Limb (tissue), 2 donors: Measurements from ENCODE around the gene SLC24A3.
"Not testable (repeated sequence)": the region's sequence is repeated elsewhere in the genome, so short reads cannot be mapped to it uniquely, and the experiment has no call there.

Experiments used
- DNase-seq, 2 donors: peaks; one replicate each; pipeline ENCODE4 v3.0.0-alpha.2; 2016; ENCODE audit errors: extremely low spot score in 2 of 2

The SLC24A3 gene

GRCh38 chr20:19661717-19662636 is 449.5 kb downstream of the SLC24A3 start:
- DNase-seq: peak; percentile 77 to 86

- no peak for DNase-seq
These were observed 450.2 kb downstream of the SLC24A3 start for GRCh38 chr20:19662637-19662995.

GRCh38 chr20:19668418-19668817 is 456.0 kb downstream of the SLC24A3 start:
- DNase-seq: no peak

GRCh38 chr20:19670829-19671228 is 458.4 kb downstream of the SLC24A3 start:
- DNase-seq: no peak

- DNase-seq: no peak
These were observed 458.9 kb downstream of the SLC24A3 start for GRCh38 chr20:19671374-19671773.

- no peak for DNase-seq
These were observed 460.1 kb downstream of the SLC24A3 start for GRCh38 chr20:19672498-19672897.

- DNase-seq: no peak
These were observed 461.1 kb downstream of the SLC24A3 start for GRCh38 chr20:19673575-19673974.

GRCh38 chr20:19676202-19676601 is 463.8 kb downstream of the SLC24A3 start:
- no peak for DNase-seq

GRCh38 chr20:19677336-19677735 is 464.9 kb downstream of the SLC24A3 start:
- DNase-seq: no peak

GRCh38 chr20:19678591-19678990 is 466.1 kb downstream of the SLC24A3 start:
- DNase-seq: not testable (repeated sequence)

GRCh38 chr20:19679900-19680495 is 467.6 kb downstream of the SLC24A3 start:
- no peak for DNase-seq

GRCh38 chr20:19682249-19682648 is 469.8 kb downstream of the SLC24A3 start:
- no peak for DNase-seq

GRCh38 chr20:19683188-19683587 is 470.7 kb downstream of the SLC24A3 start:
- DNase-seq: no peak

GRCh38 chr20:19683822-19684221 is 471.4 kb downstream of the SLC24A3 start:
- DNase-seq: no peak

- DNase-seq: peak in 1 of 2 donors; percentile 41
These were observed 475.8 kb downstream of the SLC24A3 start for GRCh38 chr20:19688031-19688806.

GRCh38 chr20:19690462-19690861 is 478.0 kb downstream of the SLC24A3 start:
- DNase-seq: no peak

- DNase-seq: no peak
These were observed 478.7 kb downstream of the SLC24A3 start for GRCh38 chr20:19691125-19691524.

- no peak for DNase-seq
These were observed 479.7 kb downstream of the SLC24A3 start for GRCh38 chr20:19692100-19692499.

- peak; percentile 30 to 77 for DNase-seq
These were observed 480.3 kb downstream of the SLC24A3 start for GRCh38 chr20:19692685-19693119.

- DNase-seq: no peak
These were observed 481.1 kb downstream of the SLC24A3 start for GRCh38 chr20:19693508-19693907.

- no peak for DNase-seq
These were observed 482.6 kb downstream of the SLC24A3 start for GRCh38 chr20:19695081-19695480.

- no peak for DNase-seq
These were observed 484.2 kb downstream of the SLC24A3 start for GRCh38 chr20:19696620-19697019.
